MCF 10A (cell line): ENCODE results near the gene CRB2. TPM values are rescaled to one million over a fixed set of nuclear protein-coding genes. Genes with fewer than 3 reads are reported as not detected.

Experiments used
- BruUV-seq: library from RNA; stranded (reverse); fragments of 400-500 nt; replicated peaks from 2 replicates; lab custom pipeline; 2021; lab: Mats Ljungman, UMichigan
- CTCF ChIA-PET: fragments of 300-600 bp; sonication (Branson Sonifier 250); formaldehyde crosslinking; extraction: SDS; loops from one replicate; lab custom pipeline; 2021; ENCODE audit warnings: antibody characterized with exemption, inconsistent platforms; lab: Yijun Ruan, JAX
- POLR2A ChIA-PET: fragments of 300-600, 350-650 bp; sonication (Branson Sonifier 250); formaldehyde crosslinking; extraction: SDS; loops from one replicate; lab custom pipeline; 2020; ENCODE audit warnings: antibody characterized with exemption, inconsistent platforms; lab: Yijun Ruan, JAX
- DNase-seq: peaks from one replicate; pipeline ENCODE4 v3.0.0-alpha.2; 2018; ENCODE audit not compliant: unreplicated experiment
- H3K27ac Mint-ChIP-seq: one replicate; pipeline ENCODE4 v1.8.0; 2022; ENCODE audit warnings: mild to moderate bottlenecking, low read depth, mixed read lengths; ENCODE audit not compliant: unreplicated experiment
- H3K27me3 Mint-ChIP-seq: one replicate; pipeline ENCODE4 v1.8.0; 2022; ENCODE audit warnings: mixed read lengths; ENCODE audit not compliant: insufficient read depth, unreplicated experiment
- H3K36me3 Mint-ChIP-seq: one replicate; pipeline ENCODE4 v1.8.0; 2022; ENCODE audit warnings: mild to moderate bottlenecking, moderate library complexity, mixed read lengths; ENCODE audit not compliant: insufficient read depth, unreplicated experiment
- H3K4me1 Mint-ChIP-seq: one replicate; pipeline ENCODE4 v1.8.0; 2022; ENCODE audit warnings: mixed read lengths; ENCODE audit not compliant: insufficient read depth, unreplicated experiment
- H3K4me3 Mint-ChIP-seq: one replicate; pipeline ENCODE4 v1.8.0; 2022; ENCODE audit warnings: mild to moderate bottlenecking, moderate library complexity, mixed read lengths; ENCODE audit not compliant: unreplicated experiment
- H3K9me3 Mint-ChIP-seq: one replicate; pipeline ENCODE4 v1.8.0; 2022; ENCODE audit warnings: mixed read lengths; ENCODE audit not compliant: unreplicated experiment
- intact Hi-C: fragments of 100-400 bp; cut with micrococcal nuclease; formaldehyde crosslinking; loops from 2 replicates; pipeline ENCODE4 v1.14.1; 2022
- total RNA-seq: library from RNA; stranded (reverse); gene quantifications from 2 replicates; pipeline ENCODE4 v1.2.3, GENCODE V29; 2022
- TF ChIP-seq, protein P1 (sequence below): fragments of 200-600 bp; IDR thresholded peaks from one replicate; pipeline ENCODE4 v1.8.0; 2022; ENCODE audit warnings: antibody characterized with exemption, mild to moderate bottlenecking; ENCODE audit not compliant: unreplicated experiment

The CRB2 gene
- total RNA-seq, 1 experiment from 2014 or later: not detected

GRCh38 chr9:123420592-123421111 lies 64.7 kb downstream of the CRB2 start:
- H3K27ac Mint-ChIP-seq: no peak overlapping the region
- POLR2A ChIA-PET: no interaction called here
- H3K27me3 Mint-ChIP-seq: no peaks in the 10 kb centered on the region
- no peak for DNase-seq
- H3K4me1 Mint-ChIP-seq: no peaks in the 10 kb centered on the region
- CTCF ChIA-PET: no interaction called here
- H3K36me3 Mint-ChIP-seq: peaks cover 13% of the 10 kb centered on the region
- H3K4me3 Mint-ChIP-seq: no peak overlapping the region
- H3K9me3 Mint-ChIP-seq: no peaks in the 10 kb centered on the region
- no TSS peak for BruUV-seq
- intact Hi-C loops: no loop called here
- TF ChIP-seq, protein P1, sequence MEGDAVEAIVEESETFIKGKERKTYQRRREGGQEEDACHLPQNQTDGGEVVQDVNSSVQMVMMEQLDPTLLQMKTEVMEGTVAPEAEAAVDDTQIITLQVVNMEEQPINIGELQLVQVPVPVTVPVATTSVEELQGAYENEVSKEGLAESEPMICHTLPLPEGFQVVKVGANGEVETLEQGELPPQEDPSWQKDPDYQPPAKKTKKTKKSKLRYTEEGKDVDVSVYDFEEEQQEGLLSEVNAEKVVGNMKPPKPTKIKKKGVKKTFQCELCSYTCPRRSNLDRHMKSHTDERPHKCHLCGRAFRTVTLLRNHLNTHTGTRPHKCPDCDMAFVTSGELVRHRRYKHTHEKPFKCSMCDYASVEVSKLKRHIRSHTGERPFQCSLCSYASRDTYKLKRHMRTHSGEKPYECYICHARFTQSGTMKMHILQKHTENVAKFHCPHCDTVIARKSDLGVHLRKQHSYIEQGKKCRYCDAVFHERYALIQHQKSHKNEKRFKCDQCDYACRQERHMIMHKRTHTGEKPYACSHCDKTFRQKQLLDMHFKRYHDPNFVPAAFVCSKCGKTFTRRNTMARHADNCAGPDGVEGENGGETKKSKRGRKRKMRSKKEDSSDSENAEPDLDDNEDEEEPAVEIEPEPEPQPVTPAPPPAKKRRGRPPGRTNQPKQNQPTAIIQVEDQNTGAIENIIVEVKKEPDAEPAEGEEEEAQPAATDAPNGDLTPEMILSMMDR: no peak

DNA sequence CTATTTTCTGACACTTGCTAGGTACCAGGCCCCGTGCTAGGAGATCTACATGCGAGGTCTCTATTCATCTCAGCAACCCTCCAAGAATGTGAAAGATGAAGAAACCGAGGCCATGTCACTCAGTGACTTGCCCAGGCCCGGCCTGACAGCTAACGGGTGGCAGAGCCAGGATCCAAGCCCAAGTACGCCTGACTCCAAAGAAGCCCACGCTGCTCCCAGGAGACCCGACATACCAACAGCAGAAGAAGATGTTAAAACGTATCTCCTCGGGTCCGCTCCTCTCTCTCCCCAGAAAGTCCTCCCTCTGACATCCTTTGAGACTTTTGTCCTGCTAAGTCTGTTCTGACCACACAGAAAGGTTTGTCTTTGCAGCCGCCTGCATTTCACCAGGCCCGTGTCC lies 65.2 kb downstream of the CRB2 start:
- H3K4me1 Mint-ChIP-seq: no peaks in the 10 kb centered on the region
- no peak overlapping the region for H3K4me3 Mint-ChIP-seq
- H3K36me3 Mint-ChIP-seq: peaks cover 7% of the 10 kb centered on the region
- TF ChIP-seq, protein P1: no peak
- BruUV-seq: no TSS peak
- ChIA-PET CTCF (no interaction called here), POLR2A (no interaction called here)
- no peaks in the 10 kb centered on the region for H3K27me3 Mint-ChIP-seq
- no peaks in the 10 kb centered on the region for H3K9me3 Mint-ChIP-seq
- intact Hi-C loops: no loop called here
- no peak overlapping the region for H3K27ac Mint-ChIP-seq
- DNase-seq: no peak

GRCh38 chr9:123421801-123422455 lies 65.9 kb downstream of the CRB2 start:
- Mint-ChIP-seq H3K27me3 (no peaks in the 10 kb centered on the region), H3K36me3 (peaks cover 7% of the 10 kb centered on the region), H3K27ac (no peak overlapping the region), H3K9me3 (no peaks in the 10 kb centered on the region), H3K4me3 (no peak overlapping the region), H3K4me1 (no peaks in the 10 kb centered on the region)
- no TSS peak for BruUV-seq
- intact Hi-C loops: no loop called here
- ChIA-PET CTCF (no interaction called here), POLR2A (interaction anchor here (0.7 kb wide), 1 partner anchor 16 kb away, joined by 3 read pairs; no protein-coding TSS in a partner anchor)
- DNase-seq: no peak
- TF ChIP-seq, protein P1: no peak

DNA sequence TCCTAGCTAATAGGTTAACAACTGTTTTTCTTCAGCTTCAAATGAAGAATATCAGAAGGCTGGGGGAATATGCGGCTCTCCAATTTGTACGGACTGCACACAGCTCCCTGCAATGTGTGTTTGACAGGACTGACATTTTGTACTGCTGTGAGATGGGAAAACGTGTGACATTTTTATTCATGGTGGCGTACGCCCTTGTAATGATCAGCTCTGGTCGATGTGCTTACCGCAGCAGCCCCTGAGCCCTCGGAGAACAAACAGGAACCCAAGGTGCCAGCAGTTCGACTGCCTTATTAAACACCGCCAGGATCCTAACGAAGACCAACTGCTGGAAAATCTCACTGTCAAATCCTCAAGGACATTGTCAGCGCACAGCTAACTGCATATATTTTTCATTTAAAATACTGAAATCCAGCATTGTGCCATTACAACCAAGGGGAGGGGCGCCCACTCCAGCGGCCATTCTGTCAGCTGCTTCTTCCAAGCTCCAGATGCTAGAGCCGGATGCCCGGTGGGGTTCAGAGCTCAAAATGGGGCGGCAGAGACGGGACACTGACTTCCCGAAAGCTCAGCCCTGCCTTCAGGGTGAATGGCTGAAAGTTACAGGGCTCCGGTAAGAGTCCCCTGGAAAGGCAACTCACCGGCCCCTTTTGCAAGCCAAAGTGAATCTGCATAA lies 66.8 kb downstream of the CRB2 start:
- no peaks in the 10 kb centered on the region for H3K4me1 Mint-ChIP-seq
- DNase-seq: no peak
- no peaks in the 10 kb centered on the region for H3K27me3 Mint-ChIP-seq
- H3K4me3 Mint-ChIP-seq: no peak overlapping the region
- ChIA-PET CTCF (no interaction called here), POLR2A (interaction anchor here (0.7 kb wide), 1 partner anchor 15 kb away, joined by 3 read pairs; no protein-coding TSS in a partner anchor)
- no peaks in the 10 kb centered on the region for H3K9me3 Mint-ChIP-seq
- intact Hi-C loops: no loop called here
- H3K27ac Mint-ChIP-seq: no peak overlapping the region
- H3K36me3 Mint-ChIP-seq: peaks cover 7% of the 10 kb centered on the region
- TF ChIP-seq, protein P1: no peak
- no TSS peak for BruUV-seq
